ENCODE data around the gene HGFAC.

Gene HGFAC

DNA sequence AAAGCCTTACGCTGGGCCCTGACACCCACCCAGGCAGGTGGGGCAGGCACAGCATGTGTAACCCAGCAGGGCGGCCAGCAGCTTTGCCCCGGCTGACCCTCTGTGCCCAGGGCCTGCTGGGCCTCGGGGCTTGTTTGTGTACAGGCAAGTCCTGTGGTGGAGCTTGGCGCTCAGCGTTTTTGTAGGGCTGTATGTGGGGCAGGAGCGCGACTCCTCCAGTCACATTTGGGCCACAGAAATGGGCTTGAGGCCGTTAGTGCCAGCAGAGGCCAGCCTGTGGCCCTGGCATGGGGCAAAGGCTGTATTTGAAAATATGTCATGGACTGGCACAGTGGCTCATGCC lies 14.7 kb upstream of the HGFAC start:
- no peak for DNase-seq

DNA sequence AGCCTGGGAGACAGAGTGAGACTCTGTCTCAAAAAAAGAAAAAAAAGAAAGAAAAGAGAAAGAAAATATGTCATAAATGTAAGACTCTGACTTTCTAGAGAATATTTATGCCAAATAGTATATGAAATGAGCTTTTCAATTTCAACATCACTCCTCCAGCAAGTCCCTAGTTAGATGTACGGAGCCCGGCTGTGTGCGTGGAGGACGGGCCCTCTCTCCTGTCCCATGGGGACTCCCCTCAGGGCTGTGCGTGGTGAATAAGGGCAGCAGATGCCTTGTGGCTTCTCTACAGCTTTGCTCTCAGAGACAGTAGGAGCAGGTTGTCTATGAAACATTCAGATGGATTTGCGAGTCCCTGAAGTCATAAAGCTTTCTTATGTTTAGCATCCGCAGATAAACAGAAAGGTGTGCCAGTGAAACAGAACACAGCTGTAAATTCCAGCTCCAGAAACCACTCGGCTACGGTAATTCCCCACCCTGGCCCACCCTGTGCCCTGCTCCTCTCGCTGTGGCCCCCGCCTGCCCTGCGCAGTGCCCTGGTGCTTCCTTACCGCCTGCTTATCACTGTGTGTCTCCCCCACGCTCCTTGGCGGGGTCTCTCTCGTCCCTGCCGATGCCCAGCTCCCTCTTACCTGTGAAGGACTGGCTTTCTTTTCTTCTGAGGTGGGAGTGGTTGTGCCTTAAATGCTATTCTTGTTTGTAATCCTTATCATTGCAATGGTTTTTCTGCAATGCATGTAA lies 13.9 kb upstream of the HGFAC start:
- no peak for DNase-seq

DNA sequence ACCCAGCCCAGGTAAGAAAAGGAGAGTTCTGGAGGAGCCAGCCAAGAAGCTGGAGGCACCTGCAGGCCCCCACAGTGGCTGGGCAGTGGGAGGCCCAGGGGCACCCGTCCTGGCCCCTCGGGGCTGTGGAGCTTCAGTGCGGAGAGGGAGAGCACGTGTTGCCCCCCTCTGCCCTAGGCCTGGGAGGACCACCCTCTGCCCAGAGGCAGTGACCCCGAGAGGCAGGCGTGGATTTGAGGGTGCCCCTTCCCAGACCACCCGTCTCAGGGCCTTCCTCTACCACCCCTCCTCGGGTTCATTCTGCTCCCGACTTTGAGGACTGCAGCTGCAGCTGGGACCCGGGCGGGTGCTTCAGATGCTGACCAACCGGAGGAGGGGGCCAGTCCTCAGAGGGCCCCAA lies 12.1 kb upstream of the HGFAC start:
- no peak for DNase-seq

DNA sequence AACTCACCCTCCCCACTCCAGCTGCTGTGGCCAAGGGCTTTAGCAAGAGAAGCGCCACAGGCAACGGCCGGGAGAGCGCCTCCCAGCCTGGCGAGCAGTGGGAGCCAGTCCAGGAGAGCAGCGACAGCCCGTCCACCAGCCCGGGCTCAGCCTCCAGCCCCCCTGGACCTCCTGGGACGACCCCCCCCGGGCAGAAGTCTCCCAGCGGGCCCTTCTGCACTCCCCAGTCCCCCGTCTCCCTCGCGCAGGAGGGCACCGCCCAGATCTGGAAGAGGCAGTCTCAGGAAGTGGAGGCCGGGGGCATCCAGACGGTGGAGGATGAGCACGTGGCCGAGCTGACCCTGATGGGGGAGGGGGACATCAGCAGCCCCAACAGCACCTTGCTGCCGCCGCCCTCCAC lies 11.2 kb upstream of the HGFAC start:
- DNase-seq = no peak

DNA sequence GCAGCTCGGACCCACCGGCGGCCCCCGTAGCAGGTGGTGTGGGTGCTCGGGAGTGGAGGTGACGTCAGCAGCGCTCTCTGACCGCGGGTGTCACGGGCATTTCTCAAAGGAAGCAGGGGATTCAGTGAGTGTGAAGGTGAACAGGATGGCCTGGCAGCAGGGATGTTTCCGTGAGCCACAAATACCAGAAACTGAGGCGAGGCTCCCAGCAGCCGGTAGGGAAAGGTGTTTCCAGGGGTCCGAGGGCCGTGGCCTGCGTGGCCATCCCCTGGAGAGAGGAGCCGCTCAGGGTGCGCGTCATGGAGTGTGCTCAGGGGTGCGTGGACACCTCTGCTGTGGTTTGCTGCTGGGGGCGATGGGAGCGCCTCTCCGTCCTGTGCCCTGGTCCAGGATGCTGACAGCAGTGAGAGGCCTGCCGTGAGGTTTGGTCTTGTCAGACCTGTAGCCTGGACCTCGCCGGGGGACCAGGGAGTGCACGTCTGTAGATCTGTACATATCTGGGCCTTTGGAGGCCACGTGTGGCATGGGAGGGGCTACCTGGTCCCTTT lies 10.2 kb upstream of the HGFAC start:
- no peak for DNase-seq

DNA sequence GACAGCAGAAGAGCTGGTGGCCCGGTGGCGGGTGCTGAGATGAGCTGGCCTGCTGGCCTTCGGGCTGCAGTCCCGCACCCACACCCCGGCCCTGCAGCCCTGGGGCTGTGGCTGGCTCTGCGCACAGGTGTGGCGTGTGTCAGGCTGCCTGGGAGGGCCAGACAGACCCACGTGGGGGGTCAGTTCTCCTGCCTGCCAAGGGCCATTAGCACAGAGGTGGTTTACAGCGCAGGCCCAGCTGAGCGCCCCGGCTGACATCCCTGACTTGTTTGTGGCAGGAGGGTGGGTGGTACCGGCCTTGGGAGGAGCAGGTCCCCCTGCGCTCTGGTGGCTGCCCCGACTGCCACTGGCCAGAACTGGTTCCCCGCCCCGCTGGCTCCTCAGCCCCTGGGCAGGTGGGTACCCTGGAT lies 9.4 kb upstream of the HGFAC start:
- no peak for DNase-seq

DNA sequence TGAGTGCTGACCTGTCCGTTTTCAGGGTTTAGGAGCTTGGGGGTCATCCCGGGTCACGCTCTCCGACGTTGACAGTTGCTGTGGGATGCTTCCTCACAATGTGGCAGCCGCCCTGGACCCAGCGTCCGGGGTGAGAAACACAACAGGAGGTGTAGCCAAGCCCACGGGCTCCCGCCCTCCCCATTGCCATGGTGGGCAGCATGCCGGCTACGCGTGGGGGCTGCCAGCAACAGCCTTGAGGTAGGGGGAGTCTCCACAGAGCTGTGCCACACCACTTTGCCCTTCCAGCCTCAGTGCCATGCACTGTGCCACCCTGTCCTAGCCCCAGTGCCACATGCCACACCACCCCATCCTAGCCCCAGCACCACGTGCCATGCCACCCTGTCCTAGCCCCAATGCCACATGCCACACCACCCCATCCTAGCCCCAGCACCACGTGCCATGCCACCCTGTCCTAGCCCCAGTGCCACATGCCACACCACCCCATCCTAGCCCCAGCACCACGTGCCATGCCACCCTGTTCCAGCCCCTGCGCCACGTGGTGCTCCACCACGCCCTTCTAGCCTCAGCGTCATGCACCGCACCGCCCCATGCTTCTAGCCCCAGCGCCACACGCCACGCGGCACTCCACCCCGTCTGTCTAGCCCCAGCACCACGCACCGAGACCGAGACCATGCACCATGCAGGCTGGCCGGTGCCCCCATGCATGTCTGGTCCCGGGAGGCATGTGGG lies 8.5 kb upstream of the HGFAC start:
- DNase-seq = no peak

DNA sequence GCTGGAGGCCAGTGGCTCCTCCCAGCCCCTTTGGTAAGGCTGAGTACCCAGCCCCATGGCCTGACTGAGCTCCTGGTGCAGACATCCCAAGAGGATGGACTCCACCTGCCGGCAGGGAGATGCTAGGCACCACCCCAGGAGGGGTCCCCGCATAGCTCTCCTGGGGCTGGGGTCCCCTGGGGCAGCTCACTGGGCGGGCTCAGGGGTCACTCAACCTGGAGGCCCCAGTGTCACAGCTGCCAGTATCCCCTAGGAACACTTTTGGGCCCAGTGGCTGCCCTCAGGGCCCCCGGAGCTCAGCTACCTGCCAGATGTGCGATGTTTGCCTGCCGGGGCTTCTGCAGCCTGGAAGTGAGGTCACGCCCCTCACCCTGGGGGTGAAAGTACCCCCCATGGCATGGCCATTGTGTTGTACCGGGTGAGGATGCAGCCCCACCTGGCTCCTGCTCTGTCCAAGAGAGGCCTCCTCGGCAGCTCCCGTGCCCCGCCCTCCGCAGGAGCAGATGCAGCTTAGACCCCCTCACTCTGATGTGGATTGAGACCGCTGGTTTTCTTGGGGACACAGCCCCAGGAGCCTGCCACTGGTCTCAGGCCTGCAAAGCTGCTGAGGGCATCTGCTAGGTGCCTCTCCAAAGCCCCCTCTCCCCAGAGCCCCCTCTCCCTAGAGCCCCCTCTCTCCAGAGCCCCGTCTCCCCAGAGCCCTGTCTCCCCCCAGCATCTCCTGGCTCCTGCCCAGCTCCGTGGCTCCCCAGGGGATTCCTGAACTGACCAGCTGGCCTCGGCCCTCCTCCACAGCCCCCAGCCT lies 6.7 kb upstream of the HGFAC start:
- no peak for DNase-seq

DNA sequence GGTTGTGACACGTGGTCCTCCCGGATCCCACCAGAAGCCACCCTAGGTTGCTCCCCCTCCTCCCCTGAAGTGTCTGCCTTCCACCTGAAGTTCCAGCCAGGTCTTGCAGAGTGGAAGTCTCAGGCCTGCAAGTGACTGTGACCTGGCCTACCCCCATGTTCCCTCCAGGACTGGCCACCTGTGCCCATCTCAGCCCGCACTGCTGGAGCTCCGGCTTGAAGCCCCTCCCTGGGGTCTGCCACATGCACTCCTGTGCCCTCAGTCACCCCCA lies 6.1 kb upstream of the HGFAC start:
- no peak for DNase-seq

DNA sequence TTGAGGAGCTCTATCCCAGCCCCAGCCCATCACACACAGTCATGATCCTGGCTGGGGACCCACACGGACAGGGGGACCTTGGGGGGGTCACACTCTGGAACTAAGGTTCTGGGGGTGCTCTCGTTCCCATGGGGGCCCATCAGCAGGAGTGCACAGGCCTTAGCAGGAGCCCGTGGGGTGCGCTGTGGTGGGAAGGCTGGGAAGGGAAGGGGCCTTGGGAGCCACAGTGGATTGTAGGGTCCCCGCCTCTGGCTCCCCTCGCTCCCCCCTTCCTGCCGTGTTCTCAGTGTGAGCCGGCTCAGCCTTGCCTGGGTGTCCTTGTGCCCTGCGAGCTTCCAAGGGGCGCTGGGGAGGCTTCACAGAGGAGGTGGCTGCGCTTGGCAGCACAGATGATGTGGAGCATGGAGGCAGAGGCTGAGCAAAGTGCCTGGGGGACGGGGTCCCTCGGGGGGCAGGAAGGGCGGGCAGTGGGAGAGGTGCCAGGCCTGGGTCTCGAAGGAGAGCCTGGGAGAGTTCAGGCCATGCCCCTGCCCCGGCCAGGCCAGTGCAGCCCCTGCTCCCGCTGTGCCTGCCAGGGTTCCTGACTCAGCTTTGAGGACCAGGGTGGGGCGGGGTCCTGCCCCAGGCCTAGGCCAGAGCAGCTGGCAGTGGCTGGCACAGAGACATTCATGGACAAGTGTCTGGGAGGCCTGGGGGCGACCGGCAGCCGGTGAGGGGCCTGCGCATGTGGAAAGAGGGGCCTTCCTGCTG lies 5.5 kb upstream of the HGFAC start:
- DNase-seq = no peak

DNA sequence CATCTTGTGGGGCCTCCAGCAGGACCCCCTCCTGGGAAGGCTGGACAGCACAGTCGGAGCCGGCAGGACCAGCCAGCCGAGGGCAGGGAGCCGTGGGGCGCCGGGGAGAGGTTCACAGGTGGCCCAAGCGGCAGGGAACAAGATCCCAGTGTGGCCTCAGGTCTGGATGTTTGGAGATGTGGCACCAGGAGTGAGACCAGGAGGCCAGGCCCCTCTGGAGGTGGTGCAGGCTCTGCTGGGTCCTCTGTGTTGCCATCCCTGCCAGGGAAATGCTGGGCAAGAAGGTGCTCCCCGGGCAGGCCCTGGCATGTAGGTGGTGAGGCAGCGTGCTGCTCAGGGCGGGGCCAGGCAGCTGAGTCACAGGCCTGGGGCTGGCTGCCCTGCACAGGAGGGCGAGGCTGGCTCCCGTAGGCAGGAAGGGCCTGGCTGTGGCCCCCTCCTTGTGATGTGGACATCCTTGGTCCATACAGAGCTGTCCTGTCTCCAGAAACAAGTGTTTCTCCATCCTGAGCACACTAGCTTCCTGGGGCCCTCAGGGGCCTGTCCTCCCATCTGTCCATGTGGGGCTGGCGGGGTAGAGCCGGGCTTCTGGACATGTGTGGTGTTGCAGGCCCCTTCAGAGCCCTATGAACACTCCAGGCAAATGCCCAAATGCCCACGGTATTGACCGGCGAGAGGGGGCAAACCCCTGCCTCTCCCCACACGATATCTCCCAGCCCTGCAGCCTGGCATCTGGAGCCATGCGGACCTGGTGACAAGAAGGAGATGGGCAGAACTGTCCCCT lies 4.8 kb upstream of the HGFAC start:
- DNase-seq = no peak

DNA sequence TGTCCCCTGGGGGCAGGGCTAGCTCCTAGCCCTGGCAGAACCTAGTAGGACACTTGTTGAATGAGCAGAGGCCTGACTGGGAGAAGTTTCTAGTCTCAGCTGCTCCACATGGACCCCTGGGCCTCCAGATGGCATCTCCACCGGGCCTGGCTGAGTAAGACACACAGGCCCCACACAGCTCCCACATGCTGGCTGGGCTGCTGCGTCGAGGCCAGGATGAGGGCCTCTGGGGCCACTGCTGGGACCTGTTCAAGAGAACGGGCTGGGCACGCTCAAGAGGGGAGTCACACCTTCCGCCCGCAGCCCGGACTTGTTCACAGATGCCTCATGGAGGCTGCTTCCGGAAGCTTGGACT lies 4.2 kb upstream of the HGFAC start:
- DNase-seq = no peak

DNA sequence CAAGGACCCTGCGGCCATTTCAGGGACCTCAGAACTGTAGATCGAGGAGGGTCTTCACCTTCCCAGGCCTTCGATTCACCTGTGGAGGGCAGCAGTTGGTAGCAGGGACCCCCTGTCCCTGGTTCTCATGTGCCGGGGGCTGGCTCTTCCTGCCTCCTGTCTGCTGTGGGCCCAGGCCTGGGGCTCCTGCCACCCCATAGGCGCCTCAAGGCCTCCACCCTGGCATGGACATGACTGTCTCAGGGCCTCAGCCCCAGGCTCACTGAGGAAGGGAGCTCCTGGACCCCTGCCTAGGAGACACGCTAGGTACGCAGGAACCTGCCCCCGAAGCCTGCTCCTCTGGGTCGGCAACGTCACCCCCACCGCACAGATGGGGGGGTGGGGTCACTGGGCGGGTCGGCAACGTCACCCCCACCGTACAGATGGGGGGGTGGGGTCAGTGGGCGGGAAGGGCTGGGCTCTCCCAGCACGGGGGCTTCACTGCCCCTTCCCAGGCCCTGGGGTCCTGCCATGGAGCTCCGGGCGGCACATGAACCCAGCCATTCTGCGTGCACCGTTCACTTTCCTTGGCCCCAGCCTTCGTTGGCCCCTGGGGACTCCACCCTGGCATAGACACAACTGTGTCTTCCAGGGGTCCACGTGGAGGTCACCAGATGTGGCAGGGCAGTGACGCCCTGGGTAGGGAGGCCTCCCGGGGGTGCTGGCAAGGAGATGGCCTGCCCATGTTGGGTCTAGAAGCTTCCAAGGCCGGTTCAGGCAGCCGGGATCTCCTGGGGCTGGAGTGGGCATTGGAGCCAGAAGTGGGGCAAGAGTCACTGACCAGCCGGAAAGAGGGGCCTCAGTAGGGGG lies 3.5 kb upstream of the HGFAC start:
- DNase-seq = no peak

DNA sequence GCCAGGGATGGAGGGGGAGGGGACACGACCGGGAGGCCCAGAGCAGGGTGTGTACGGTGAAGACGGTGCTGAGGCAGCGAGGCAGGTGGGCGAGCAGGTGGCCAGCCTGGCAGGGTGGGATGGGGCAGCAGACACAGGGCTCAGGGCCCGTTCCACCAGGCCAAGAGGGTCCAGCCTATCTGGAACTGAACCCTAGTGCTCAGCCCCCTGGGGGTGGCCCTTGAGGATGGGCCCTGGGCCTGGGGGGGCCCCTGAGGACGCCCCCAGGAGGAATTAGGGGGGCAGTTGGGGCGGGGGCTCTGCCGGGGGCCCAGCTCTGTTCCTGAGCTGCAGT lies 3.0 kb upstream of the HGFAC start:
- DNase-seq = no peak

DNA sequence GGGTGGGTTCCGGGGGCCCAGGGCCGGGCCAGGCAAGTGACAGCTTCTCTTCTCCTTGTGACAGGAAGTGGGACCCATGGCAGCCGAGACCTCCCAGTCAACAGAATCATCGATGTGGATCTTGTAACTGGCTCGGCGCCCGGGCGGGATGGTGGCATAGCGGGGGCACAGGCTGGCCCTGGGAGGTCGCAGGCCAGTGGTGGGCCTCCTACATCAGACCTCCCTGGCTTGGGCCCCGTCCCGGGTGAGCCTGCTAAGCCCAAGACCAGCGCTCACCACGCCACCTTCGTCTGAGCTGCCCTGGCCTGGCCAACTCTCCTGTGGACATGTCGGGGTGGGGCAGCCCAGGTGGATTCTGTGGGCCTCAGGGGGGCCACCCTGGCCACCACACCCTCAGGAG lies 2.4 kb upstream of the HGFAC start:
- DNase-seq = no peak

DNA sequence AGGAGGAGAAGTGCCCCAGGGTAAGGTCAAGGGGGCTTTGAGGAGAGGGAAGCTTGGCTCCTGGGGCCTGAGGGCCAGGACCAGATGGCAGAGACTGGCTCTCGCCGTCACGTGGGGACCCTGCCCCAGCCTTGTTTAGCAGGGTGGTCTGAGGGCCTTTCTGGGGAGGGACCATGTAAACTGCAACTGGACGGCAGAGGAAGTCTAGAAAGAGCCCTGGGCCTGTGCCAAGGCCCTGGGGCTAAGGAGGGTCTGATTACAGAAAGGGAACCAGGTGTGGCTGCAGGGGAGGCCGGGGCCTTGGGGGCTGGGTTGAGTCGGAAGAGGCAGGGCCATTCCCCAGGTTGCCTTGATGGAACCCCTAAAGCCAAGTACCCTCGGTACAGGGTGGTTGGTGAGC lies 1.8 kb upstream of the HGFAC start:
- no peak for DNase-seq

DNA sequence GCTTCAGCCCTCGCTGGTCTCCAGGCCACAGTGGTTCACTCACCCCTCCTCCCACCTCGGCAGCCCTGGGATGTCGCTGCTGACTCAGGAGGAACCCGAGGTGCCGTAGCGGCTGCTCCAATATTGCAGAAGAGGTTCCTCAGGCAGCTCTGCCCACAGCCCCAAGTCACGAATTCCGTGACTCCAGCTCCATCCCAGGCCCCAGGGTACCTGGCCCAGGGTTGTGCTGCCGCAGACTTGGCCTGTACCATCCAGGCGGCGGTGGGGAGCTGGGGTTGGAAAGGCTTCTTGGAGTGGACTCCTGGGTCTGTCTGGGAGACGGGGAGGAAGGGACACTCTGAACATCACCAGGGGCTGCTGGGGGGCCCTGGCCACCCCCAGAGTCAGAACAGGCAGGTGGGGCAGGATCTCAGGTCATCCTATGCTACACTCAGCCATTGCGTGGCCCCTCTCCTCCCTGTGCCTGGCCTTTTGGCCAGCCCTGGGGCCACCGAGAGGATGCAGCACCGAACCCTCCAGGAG lies 728 bp upstream of the HGFAC start:
- no peak for DNase-seq

DNA sequence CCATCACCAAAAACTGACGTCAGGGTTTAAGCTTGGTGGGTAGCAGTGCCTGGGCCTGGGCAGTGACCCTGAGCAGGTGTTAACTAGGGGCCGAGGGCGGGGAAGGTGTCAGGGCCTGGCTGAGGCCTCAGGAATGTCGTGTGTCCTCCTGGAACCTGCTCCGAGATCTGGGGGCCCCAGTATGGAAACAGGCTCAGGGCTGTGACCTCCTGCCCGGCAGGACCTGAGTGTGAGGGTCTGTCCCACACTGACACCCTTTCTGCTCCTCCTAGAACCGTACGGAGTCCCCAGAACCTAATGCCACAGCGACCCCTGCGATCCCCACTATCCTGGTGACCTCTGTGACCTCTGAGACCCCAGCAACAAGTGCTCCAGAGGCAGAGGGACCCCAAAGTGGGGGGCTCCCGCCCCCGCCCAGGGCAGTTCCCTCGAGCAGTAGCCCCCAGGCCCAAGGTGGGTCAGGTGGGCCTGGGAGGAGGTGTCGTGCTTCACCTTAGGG lies 741 bp downstream of the HGFAC start:
- DNase-seq = no peak

DNA sequence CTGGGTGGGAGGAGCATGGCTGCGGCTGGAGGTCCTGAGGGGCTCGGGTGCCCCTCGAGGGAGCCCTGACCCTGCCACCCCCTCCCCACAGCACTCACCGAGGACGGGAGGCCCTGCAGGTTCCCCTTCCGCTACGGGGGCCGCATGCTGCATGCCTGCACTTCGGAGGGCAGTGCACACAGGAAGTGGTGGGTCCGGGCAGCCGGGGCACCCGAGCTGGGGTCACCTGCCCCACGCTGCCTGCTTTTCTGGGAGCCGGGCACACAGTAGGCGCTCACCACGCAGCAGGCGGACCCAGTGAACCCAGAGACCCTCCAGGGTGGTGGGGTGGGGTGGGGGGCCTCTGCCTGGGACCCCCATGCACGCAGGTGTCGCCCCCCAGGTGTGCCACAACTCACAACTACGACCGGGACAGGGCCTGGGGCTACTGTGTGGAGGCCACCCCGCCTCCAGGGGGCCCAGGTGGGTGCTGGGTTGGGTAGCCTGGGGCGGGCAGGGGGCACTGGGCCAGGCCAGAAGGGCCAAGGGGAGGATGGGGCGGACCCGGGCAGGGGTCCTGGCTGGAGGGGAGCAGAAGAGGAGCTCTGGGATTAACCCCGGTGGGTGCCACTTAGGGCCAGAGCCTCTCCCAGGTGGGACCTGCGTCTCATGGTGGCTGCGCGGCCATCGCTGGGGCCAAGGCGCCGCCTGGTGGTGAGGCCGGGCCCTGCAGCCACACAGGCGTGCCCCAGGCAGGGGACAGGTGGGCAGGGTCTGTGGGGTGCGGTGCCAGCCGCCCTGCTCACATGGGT lies 1.4 kb downstream of the HGFAC start:
- DNase-seq = no peak

DNA sequence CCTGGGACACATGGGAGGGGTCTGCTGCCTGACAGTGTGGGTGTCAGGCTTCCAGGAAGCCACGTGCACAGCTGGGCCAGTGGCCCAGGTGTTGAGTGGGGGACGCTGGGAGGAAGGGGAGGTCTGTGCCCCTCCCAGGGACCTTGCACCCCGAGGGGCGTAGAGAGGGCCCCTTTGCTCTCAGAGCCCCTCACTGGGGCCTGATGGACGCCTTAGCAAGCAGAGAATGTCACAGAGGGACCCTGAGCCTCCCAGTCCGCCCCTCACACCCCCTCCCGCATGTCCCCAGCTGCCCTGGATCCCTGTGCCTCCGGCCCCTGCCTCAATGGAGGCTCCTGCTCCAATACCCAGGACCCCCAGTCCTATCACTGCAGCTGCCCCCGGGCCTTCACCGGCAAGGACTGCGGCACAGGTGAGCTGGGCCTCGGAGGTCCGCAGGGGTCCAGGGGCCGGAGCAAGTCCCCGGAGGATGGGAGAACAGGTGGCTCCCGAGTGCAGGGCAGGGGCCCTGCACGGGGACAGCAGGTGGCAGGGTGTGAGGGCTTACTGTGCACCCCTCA lies 2.1 kb downstream of the HGFAC start:
- no peak for DNase-seq

Data from SIG-M5 (cell line).